HepG2 (cell line): ENCODE results near the gene PPP1R15A. TPM values are rescaled to one million over a fixed set of nuclear protein-coding genes. Genes with fewer than 3 reads are reported as not detected.

ENCODE experiments used
- ATAC-seq: fragments of 200-7000 bp; cut with Tn5 transposase; 3 replicates; pipeline ENCODE4 v1.9.1; 2020; ENCODE audit warnings: mild to moderate bottlenecking, moderate library complexity
- BruUV-seq: library from RNA; stranded (reverse); fragments of 400-500 nt; replicated peaks from 2 replicates; lab custom pipeline; 2021; lab: Mats Ljungman, UMichigan
- CTCF ChIA-PET: fragments of 300-600 bp; formaldehyde crosslinking; extraction: SDS; loops from one replicate; lab custom pipeline; 2021; ENCODE audit warnings: low total read pairs, inconsistent platforms, low intra/inter-chr PET ratio; lab: Yijun Ruan, JAX
- POLR2A ChIA-PET: fragments of 350-600 bp; sonication (Branson Sonifier 250); formaldehyde crosslinking; loops from one replicate; lab custom pipeline; 2020; ENCODE audit warnings: antibody characterized with exemption, inconsistent platforms; lab: Yijun Ruan, JAX
- DNase-seq: peaks from one replicate; pipeline ENCODE4 v3.0.0-alpha.2; 2015; ENCODE audit warnings: low spot score
- FAIRE-seq: peaks from 3 replicates; lab custom pipeline; 2011; peaks lifted over from hg19 to GRCh38; lab: Jason Lieb, UNC
- H2AFZ ChIP-seq: one replicate; pipeline ENCODE4 v1.6.1; 2011; ENCODE audit warnings: low read length, inconsistent platforms
- H3K27ac ChIP-seq: fragments of 300-600 bp; 3 replicates; pipeline ENCODE4 v1.8.0; 2011; ENCODE audit warnings: mixed run types, mild to moderate bottlenecking, mixed read lengths, low read length, inconsistent platforms; ENCODE audit not compliant: insufficient read depth; ENCODE audit errors: extremely low read length
- H3K27me3 ChIP-seq, 2 experiments: fragments of 200-600 bp in 1 of 2; 2 replicates in 1 of 2; 3 replicates in 1 of 2; pipeline versions ENCODE4 v1.6.0 to v1.8.0; 2011; ENCODE audit warnings: low read length in 2 of 2, mild to moderate bottlenecking in 2 of 2, moderate library complexity in 2 of 2, inconsistent platforms in 1 of 2; ENCODE audit not compliant: insufficient read depth in 2 of 2, control insufficient read depth in 1 of 2
- H3K36me3 ChIP-seq, 2 experiments: fragments of 200-600 bp in 1 of 2; replicated peaks in 1 of 2; 2 replicates in 1 of 2; 3 replicates in 1 of 2; pipeline versions ENCODE4 v1.5.1 to v1.8.0; 2011; ENCODE audit warnings: low read length in 2 of 2, inconsistent platforms in 1 of 2; ENCODE audit not compliant: insufficient read depth in 2 of 2, control insufficient read depth in 1 of 2
- H3K4me1 ChIP-seq: 2 replicates; pipeline ENCODE4 v1.5.1; 2012; ENCODE audit warnings: low read length, inconsistent platforms; ENCODE audit not compliant: insufficient read depth
- H3K4me2 ChIP-seq: 2 replicates; pipeline ENCODE4 v1.6.0; 2011; ENCODE audit warnings: low read depth, low read length, inconsistent platforms
- H3K4me3 ChIP-seq, 3 experiments: fragments of 200-600 bp in 1 of 3; sonication (generic), shearing (Covaris generic) in 1 of 3; replicated peaks in 1 of 3; 2 replicates each; pipeline ENCODE4 v1.5.1; 2011 to 2016; ENCODE audit warnings: low read length in 3 of 3, inconsistent platforms in 2 of 3, low read depth in 2 of 3, mild to moderate bottlenecking in 2 of 3, control low read depth in 1 of 3, mixed read lengths in 1 of 3; ENCODE audit not compliant: insufficient read depth in 1 of 3
- H3K79me2 ChIP-seq: one replicate; pipeline ENCODE4 v1.6.1; 2011; ENCODE audit warnings: low read length, inconsistent platforms; ENCODE audit not compliant: insufficient read depth
- H3K9ac ChIP-seq: 2 replicates; pipeline ENCODE4 v1.6.0; 2011; ENCODE audit warnings: mild to moderate bottlenecking, low read depth, low read length, inconsistent platforms; ENCODE audit not compliant: insufficient read depth
- H3K9me3 ChIP-seq: 2 replicates; pipeline ENCODE4 v1.5.1; 2012; ENCODE audit warnings: mild to moderate bottlenecking, low read length
- H4K20me1 ChIP-seq: 2 replicates; pipeline ENCODE4 v1.6.0; 2011; ENCODE audit warnings: inconsistent platforms, mild to moderate bottlenecking, low read length, moderate library complexity; ENCODE audit not compliant: insufficient read depth
- CBX2 ChIP-seq, 2 experiments: fragments of 200-600 bp in 1 of 2; sonication (generic); formaldehyde crosslinking in 1 of 2; IDR thresholded peaks; 2 replicates each; pipeline versions ENCODE4 v1.7.0 to v1.8.1; 2018 to 2022; ENCODE audit warnings: low read depth in 2 of 2, low read length in 1 of 2, mild to moderate bottlenecking in 1 of 2, missing genetic modification reagents in 1 of 2
- CHD4 ChIP-seq: fragments of 200-600 bp; sonication (generic); IDR thresholded peaks from 2 replicates; pipeline ENCODE4 v1.7.0; 2017; ENCODE audit warnings: mild to moderate bottlenecking, low read length, borderline replicate concordance
- HCFC1 ChIP-seq: fragments of 150-350 bp; IDR thresholded peaks from 2 replicates; pipeline ENCODE4 v1.6.1; 2014; ENCODE audit warnings: low read depth, low read length
- HNF1B ChIP-seq: sonication (generic); formaldehyde crosslinking; IDR thresholded peaks from 2 replicates; pipeline ENCODE4 v1.5.1; 2020; ENCODE audit warnings: mild to moderate bottlenecking, moderate library complexity, missing genetic modification reagents
- KMT2A ChIP-seq: sonication (generic); formaldehyde crosslinking; IDR thresholded peaks from 2 replicates; pipeline ENCODE4 v1.4.0; 2020; ENCODE audit warnings: missing genetic modification reagents
- MZF1 ChIP-seq: sonication (generic); formaldehyde crosslinking; IDR thresholded peaks from 2 replicates; pipeline ENCODE4 v1.8.1; 2023; ENCODE audit warnings: mild to moderate bottlenecking, missing genetic modification reagents, borderline replicate concordance
- NRL ChIP-seq: sonication (generic); formaldehyde crosslinking; IDR thresholded peaks from 2 replicates; pipeline ENCODE4 v1.5.0; 2020; ENCODE audit warnings: missing genetic modification reagents, mild to moderate bottlenecking, moderate library complexity, borderline replicate concordance
- SALL1 ChIP-seq: sonication (generic); formaldehyde crosslinking; IDR thresholded peaks from 2 replicates; pipeline ENCODE4 v1.8.0; 2022; ENCODE audit warnings: mild to moderate bottlenecking, missing genetic modification reagents
- ZFP41 ChIP-seq: sonication (generic); formaldehyde crosslinking; IDR thresholded peaks from 2 replicates; pipeline ENCODE4 v1.4.0; 2020; ENCODE audit warnings: mild to moderate bottlenecking, missing genetic modification reagents, borderline replicate concordance
- ZMYM4 ChIP-seq: sonication (generic); formaldehyde crosslinking; IDR thresholded peaks from 2 replicates; pipeline ENCODE4 v1.8.1; 2023; ENCODE audit warnings: mild to moderate bottlenecking, missing genetic modification reagents
- ZNF101 ChIP-seq: sonication (generic); formaldehyde crosslinking; IDR thresholded peaks from 2 replicates; pipeline ENCODE4 v1.4.0; 2020; ENCODE audit warnings: mild to moderate bottlenecking, low read depth, missing genetic modification reagents, borderline replicate concordance
- ZNF232 ChIP-seq: sonication (generic); formaldehyde crosslinking; IDR thresholded peaks from 2 replicates; pipeline ENCODE4 v1.4.0; 2020; ENCODE audit warnings: missing genetic modification reagents, borderline replicate concordance
- ZNF777 ChIP-seq: sonication (generic); formaldehyde crosslinking; IDR thresholded peaks from 2 replicates; pipeline ENCODE4 v1.4.0; 2020; ENCODE audit warnings: missing genetic modification reagents
- WGBS: methylation state at CpG from one replicate; pipeline ENCODE4 v1.1.6; 2017; ENCODE audit warnings: low lambda C conversion rate; 5-methylcytosine and 5-hydroxymethylcytosine counted together
- in situ Hi-C: cut with HindIII; loops from 2 replicates; pipeline ENCODE4 v1.10.0; 2017; ENCODE audit warnings: low pct_unique_long_range_greater_than_20kb; ENCODE audit not compliant: extremely low pct_ligation_motif_present
- intact Hi-C: fragments of 100-400 bp; cut with micrococcal nuclease; formaldehyde crosslinking; loops from one replicate; pipeline ENCODE4 v1.10.0; 2022; ENCODE audit not compliant: unreplicated experiment
- polyA plus RNA-seq, 8 experiments: library from polyadenylated mRNA; depleted of rRNA in 3 of 8; stranded (reverse) in 7 of 8; unstranded in 1 of 8; fragments of >200 nt; fragmentation: Illumina TruSeq in 4 of 8; extraction: Trizol in 4 of 8; gene quantifications; 2 replicates each; pipeline versions ENCODE4 v1.2.1 to v1.2.3, GENCODE V29; 2011 to 2016; ENCODE audit warnings: low read depth in 4 of 8, missing spikeins in 1 of 8, mixed read lengths in 1 of 8; ENCODE audit not compliant: insufficient read depth in 1 of 8
- total RNA-seq, 5 experiments: library from RNA; depleted of rRNA; stranded (reverse); fragments of >200 nt; fragmentation: Illumina TruSeq; extraction: Trizol; gene quantifications; 2 replicates each; pipeline ENCODE4 v1.2.3, GENCODE V29; 2016; ENCODE audit warnings: low read depth in 1 of 5
- TF ChIP-seq, protein P1 (sequence below): sonication (generic); formaldehyde crosslinking; IDR thresholded peaks from 2 replicates; pipeline ENCODE4 v1.5.1; 2020; ENCODE audit warnings: mild to moderate bottlenecking, missing genetic modification reagents, moderate library complexity

The PPP1R15A gene
- total and polyA plus RNA-seq, 2 of the 13 experiments (the other 11 are each of a cell fraction or from before 2014, with no cell fraction given) = 15.6 to 18.5 TPM

- TF ChIP-seq HNF1B (CRISPR knock-in tag) (peak; percentile 42; the same call in 1 of the 2 replicates), ZMYM4 (peak; percentile 39; the same call in 1 of the 2 replicates), SALL1 (peak; percentile 63), HCFC1 (0 out of 2 replicates have a peak, but pooled peaks have one; percentile 25)
These were observed 36.5 kb upstream of the PPP1R15A start (continued) for GRCh38 chr19:48835734-48836088.

DNA sequence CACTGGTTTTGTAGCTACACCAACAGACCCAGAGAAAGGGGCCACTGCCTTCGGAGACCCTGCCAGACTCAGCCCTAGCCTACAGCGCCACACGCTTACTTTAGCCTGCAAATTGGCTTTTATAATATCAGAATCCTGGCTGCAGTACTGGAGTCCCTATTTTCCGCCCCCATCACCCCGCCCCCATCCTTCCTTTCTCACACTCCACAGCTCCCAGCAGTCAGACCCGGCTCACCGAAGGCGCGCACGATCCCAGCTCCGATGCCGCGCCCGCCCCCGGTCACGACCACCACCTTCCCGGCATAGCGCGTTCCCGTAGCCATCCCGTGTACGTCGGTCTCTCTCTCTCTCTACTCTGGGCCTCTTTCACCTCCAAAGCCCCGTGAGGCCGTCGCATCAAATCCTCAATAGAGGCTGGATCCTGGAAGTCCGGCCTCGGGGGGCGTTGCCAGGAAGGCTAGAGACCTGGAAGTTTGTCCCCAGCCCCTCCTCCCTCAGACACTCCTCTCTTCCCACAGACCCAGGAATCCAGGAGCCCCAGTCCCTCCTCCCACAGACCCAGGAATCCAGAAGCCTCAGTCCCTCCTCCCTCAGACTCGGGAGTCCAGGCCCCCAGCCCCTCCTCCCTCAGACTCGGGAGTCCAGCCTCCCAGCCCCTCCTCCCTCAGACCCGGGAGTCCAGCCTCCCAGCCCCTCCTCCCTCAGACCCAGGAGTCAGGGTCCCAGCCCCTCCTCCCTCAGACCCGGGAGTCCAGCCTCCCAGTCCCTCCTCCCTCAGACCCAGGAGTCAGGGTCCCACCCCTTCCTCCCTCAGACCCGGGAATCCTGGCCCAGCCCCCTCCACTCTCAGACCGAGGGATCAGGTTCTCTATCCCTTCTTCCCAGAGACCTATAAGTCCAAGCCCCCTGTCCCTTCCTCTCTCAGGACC is 35.9 kb upstream of the PPP1R15A start, which contains the start of gene HSD17B14:
TSS of gene HSD17B14 (minus strand) at position 403 of the 929 bp plus-strand sequence. CDS start at position 323, 80 bp downstream.
- in situ Hi-C loops = loop anchor here (5.0 to 10.0 kb wide), 2 partner anchors 39 to 162 kb away; partner anchors contain the start of gene NTN5
- H3K4me3 ChIP-seq = peak within 1 kb of the TSS; percentile 39 to 64 (median 50); a peak in 5 of 6 replicates
- peak; percentile 63 for ATAC-seq
- POLR2A ChIA-PET = interaction anchor here (1.1 kb wide), 1 partner anchor 29 kb away, joined by 6 read pairs; no protein-coding TSS in a partner anchor
- no TSS peak for BruUV-seq
- H3K9ac ChIP-seq = peak within 1 kb of the TSS; percentile 27; the same call in 1 of the 2 replicates
- no peaks in the 10 kb centered on the region for H4K20me1 ChIP-seq
- H3K36me3 ChIP-seq = peaks cover 0 to 2% of the 10 kb centered on the region in 2 experiments; a peak in 1 of 5 replicates
- peak within 1 kb of the TSS; percentile 80 for H2AFZ ChIP-seq
- H3K9me3 ChIP-seq = no peaks in the 10 kb centered on the region
- no peak for FAIRE-seq
- WGBS = 50% methylated on average over 32 of the region's 35 CpGs
- CTCF ChIA-PET = interaction anchor here (1.2 to 1.9 kb wide), 3 partner anchors 41 to 48 kb away, joined by 5 to 27 read pairs (median 7); no protein-coding TSS in a partner anchor
- no peak for DNase-seq
- intact Hi-C loops = no loop called here
- peak within 1 kb of the TSS; percentile 85 for H3K4me2 ChIP-seq
- no peaks in the 10 kb centered on the region for H3K79me2 ChIP-seq
- no peaks in the 10 kb centered on the region for H3K27me3 ChIP-seq
- peaks cover 19% of the 10 kb centered on the region for H3K4me1 ChIP-seq
- H3K27ac ChIP-seq = peak within 1 kb of the TSS; percentile 25
- TF ChIP-seq, protein P1, sequence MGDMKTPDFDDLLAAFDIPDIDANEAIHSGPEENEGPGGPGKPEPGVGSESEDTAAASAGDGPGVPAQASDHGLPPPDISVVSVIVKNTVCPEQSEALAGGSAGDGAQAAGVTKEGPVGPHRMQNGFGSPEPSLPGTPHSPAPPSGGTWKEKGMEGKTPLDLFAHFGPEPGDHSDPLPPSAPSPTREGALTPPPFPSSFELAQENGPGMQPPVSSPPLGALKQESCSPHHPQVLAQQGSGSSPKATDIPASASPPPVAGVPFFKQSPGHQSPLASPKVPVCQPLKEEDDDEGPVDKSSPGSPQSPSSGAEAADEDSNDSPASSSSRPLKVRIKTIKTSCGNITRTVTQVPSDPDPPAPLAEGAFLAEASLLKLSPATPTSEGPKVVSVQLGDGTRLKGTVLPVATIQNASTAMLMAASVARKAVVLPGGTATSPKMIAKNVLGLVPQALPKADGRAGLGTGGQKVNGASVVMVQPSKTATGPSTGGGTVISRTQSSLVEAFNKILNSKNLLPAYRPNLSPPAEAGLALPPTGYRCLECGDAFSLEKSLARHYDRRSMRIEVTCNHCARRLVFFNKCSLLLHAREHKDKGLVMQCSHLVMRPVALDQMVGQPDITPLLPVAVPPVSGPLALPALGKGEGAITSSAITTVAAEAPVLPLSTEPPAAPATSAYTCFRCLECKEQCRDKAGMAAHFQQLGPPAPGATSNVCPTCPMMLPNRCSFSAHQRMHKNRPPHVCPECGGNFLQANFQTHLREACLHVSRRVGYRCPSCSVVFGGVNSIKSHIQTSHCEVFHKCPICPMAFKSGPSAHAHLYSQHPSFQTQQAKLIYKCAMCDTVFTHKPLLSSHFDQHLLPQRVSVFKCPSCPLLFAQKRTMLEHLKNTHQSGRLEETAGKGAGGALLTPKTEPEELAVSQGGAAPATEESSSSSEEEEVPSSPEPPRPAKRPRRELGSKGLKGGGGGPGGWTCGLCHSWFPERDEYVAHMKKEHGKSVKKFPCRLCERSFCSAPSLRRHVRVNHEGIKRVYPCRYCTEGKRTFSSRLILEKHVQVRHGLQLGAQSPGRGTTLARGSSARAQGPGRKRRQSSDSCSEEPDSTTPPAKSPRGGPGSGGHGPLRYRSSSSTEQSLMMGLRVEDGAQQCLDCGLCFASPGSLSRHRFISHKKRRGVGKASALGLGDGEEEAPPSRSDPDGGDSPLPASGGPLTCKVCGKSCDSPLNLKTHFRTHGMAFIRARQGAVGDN (CRISPR knock-in tag) = peak; percentile 46; the same call in 1 of the 2 replicates
- TF ChIP-seq CBX2 (IDR thresholded peaks at IDR 0.05; ENCODE audit: low read depth, low read length) (no peak), CBX2 (CRISPR knock-in tag; IDR thresholded peaks at IDR 0.05; ENCODE audit: low read depth) (no peak), ZNF777 (CRISPR knock-in tag) (peak; percentile 75), ZFP41 (CRISPR knock-in tag) (0 out of 2 replicates have a peak, but pooled peaks have one; percentile 16), ZNF232 (CRISPR knock-in tag) (no peak), NRL (CRISPR knock-in tag) (0 out of 2 replicates have a peak, but pooled peaks have one; percentile 2), ZNF101 (CRISPR knock-in tag) (no peak), CHD4 (0 out of 2 replicates have a peak, but pooled peaks have one; percentile 32), MZF1 (CRISPR knock-in tag) (no peak), KMT2A (CRISPR knock-in tag) (no peak)
